ENCODE results near the gene RGMA. TPM values are rescaled to one million over a fixed set of nuclear protein-coding genes. Genes with fewer than 3 reads are reported as not detected.

The RGMA gene
- total RNA-seq, 1 experiment from 2014 or later = 1.3 TPM

DNA sequence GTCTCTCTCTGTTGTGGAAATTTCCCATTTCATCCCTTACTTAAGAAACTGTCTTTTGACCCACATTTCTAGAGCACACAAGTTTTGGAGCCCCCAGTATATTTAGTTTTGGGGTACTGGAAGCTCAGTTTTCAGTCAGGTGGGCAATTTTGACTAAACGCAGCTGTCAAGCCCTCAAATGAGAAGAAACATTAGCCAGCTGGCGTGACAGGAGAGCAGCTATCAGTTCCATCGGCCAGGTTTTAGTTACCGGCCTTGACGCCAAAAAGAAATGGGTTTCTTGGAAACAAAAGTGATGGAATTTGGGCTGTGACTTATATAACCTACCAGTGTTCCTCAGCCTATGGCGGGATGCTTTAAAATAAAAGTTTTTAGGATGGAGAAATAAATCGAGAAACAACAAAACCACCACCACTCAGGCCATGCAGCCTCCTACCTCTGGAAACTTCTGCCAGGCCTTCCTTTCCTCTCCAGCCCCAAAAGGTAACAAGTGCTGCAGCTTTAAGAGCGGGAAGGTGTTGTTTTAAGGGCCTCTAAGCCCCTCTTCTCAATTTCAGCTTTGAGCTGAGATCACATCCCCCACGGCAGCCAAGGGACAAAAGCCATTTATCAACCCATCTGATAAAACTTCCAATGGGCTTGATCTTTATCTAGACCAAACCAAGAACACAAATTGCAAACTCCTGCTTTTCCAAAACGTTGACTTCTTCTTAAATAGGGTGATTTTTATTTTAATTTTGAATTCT lies 18.3 kb downstream of the RGMA start:
- no peak overlapping the region for H3K27ac ChIP-seq (ENCODE audit: low read length)
- no TSS peak for BruUV-seq (replicated peaks)

DNA sequence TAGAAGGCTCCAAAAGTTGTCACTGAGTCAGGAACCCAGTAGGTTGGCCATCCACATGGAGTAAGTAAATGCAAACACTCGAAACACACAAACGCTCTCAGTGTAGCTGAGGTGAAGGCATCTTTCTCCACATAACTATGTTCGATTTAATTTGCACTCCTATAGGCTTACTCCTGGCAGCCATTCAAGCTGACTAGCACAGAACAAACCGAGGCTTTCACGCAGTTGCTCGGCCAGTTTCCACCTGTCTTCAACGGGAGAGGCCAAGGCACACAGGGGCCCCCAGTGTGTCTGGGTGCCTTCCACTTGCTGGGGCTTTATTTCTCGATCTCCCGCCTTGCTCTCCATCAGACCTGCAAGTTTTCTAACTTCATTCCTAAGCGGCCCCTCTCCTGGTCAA lies 18.9 kb downstream of the RGMA start:
- no peak overlapping the region for H3K4me3 ChIP-seq (ENCODE audit: low read length)
- no TSS peak for BruUV-seq (replicated peaks)
- H3K27me3 ChIP-seq (ENCODE audit: low read length) = peaks cover 35% of the 10 kb centered on the region
- DNase-seq (peak; percentile 30), ATAC-seq (no peak)
- H4K20me1 ChIP-seq (ENCODE audit: low read length) = no peaks in the 10 kb centered on the region
- no peak overlapping the region for H3K27ac ChIP-seq (ENCODE audit: low read length)
- no peaks in the 10 kb centered on the region for H3K9me3 ChIP-seq (ENCODE audit: low read length)
- intact Hi-C loops (cut with micrococcal nuclease) = no loop called here
- no peaks in the 10 kb centered on the region for H3F3A ChIP-seq (ENCODE audit: low read length, unreplicated experiment)
- no peaks in the 10 kb centered on the region for H3K79me2 ChIP-seq (ENCODE audit: low read length)
- no peaks in the 10 kb centered on the region for H3K36me3 ChIP-seq (ENCODE audit: low read depth, low read length)
- no peak overlapping the region for H3K9ac ChIP-seq (ENCODE audit: low read length)
- ChIA-PET CTCF (no interaction called here), POLR2A (ENCODE audit: unreplicated experiment) (no interaction called here)
- H3K4me2 ChIP-seq (ENCODE audit: low read length) = no peak overlapping the region
- H2AFZ ChIP-seq (ENCODE audit: low read length) = no peak overlapping the region
- TF ChIP-seq, protein P1, sequence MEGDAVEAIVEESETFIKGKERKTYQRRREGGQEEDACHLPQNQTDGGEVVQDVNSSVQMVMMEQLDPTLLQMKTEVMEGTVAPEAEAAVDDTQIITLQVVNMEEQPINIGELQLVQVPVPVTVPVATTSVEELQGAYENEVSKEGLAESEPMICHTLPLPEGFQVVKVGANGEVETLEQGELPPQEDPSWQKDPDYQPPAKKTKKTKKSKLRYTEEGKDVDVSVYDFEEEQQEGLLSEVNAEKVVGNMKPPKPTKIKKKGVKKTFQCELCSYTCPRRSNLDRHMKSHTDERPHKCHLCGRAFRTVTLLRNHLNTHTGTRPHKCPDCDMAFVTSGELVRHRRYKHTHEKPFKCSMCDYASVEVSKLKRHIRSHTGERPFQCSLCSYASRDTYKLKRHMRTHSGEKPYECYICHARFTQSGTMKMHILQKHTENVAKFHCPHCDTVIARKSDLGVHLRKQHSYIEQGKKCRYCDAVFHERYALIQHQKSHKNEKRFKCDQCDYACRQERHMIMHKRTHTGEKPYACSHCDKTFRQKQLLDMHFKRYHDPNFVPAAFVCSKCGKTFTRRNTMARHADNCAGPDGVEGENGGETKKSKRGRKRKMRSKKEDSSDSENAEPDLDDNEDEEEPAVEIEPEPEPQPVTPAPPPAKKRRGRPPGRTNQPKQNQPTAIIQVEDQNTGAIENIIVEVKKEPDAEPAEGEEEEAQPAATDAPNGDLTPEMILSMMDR (conservative IDR thresholded peaks at IDR 0.05; ENCODE audit: low read depth, low read length) = no peak
- TF ChIP-seq EZH2 (IDR thresholded peaks at IDR 0.05; ENCODE audit: low read length, unreplicated experiment) = no peak
- TF ChIP-seq EZH2phosphoT487 (IDR thresholded peaks at IDR 0.05; ENCODE audit: borderline replicate concordance, low read length) = no peak
- H3K9me2 ChIP-seq (replicated peaks; ENCODE audit: low read length) = no peaks in the 10 kb centered on the region
- peaks cover 15% of the 10 kb centered on the region; the same call in 1 of the 2 replicates for H3K4me1 ChIP-seq (ENCODE audit: insufficient read depth, low read length)

More for the DNA sequence above, 18.3 kb downstream of the RGMA start:
- CTCF ChIA-PET = no interaction called here
- H2AFZ ChIP-seq (ENCODE audit: low read length) = no peak overlapping the region
- no peaks in the 10 kb centered on the region for H3F3A ChIP-seq (ENCODE audit: low read length, unreplicated experiment)
- no peak overlapping the region for H3K9ac ChIP-seq (ENCODE audit: low read length)
- no peak overlapping the region for H3K4me2 ChIP-seq (ENCODE audit: low read length)
- H3K27me3 ChIP-seq (ENCODE audit: low read length) = peaks cover 40% of the 10 kb centered on the region
- peaks cover 15% of the 10 kb centered on the region; the same call in 1 of the 2 replicates for H3K4me1 ChIP-seq (ENCODE audit: insufficient read depth, low read length)
- H3K79me2 ChIP-seq (ENCODE audit: low read length) = no peaks in the 10 kb centered on the region
- no peaks in the 10 kb centered on the region for H3K9me3 ChIP-seq (ENCODE audit: low read length)
- H4K20me1 ChIP-seq (ENCODE audit: low read length) = no peaks in the 10 kb centered on the region
- DNase-seq (no peak), ATAC-seq (no peak)
- POLR2A ChIA-PET (ENCODE audit: unreplicated experiment) = no interaction called here
- intact Hi-C loops (cut with micrococcal nuclease) = no loop called here
- TF ChIP-seq EZH2phosphoT487 (IDR thresholded peaks at IDR 0.05; ENCODE audit: borderline replicate concordance, low read length) = no peak
- TF ChIP-seq, protein P1 (conservative IDR thresholded peaks at IDR 0.05; ENCODE audit: low read depth, low read length) = no peak
- TF ChIP-seq EZH2 (IDR thresholded peaks at IDR 0.05; ENCODE audit: low read length, unreplicated experiment) = no peak
- no peaks in the 10 kb centered on the region for H3K36me3 ChIP-seq (ENCODE audit: low read depth, low read length)
- H3K9me2 ChIP-seq (replicated peaks; ENCODE audit: low read length) = no peaks in the 10 kb centered on the region
- H3K4me3 ChIP-seq (ENCODE audit: low read length) = no peak overlapping the region

DNA sequence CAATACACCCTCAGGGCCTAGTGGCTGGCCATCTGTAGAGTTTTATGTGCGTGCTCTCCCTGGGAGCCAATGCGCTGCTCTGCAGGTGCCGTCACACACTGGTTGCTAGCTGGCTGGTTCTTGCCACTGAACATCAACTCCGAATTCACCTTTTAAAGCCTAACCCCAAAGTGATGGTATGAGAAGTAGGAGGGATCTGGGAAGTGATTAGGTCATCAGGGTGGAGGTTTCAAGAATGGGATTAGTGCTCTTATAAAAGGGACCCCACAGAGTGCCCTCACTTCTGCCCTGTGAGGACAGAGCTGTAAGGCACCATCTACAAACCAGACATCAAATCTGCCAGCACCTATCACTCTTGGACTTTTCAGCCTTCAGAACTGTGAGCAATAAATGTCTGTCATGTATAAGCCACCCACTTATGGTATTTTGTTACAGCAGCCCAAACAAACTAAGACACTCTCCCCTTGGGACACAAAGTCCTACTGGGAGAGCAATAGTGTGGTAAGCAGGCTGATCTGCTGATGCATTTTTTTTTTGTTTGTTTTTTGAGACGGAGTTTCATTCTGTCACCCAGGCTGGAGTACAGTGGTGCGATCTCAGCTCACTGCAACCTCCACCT lies 20.3 kb downstream of the RGMA start:
- DNase-seq (no peak), ATAC-seq (no peak)
- no peaks in the 10 kb centered on the region for H4K20me1 ChIP-seq (ENCODE audit: low read length)
- H3K27ac ChIP-seq (ENCODE audit: low read length) = no peak overlapping the region
- TF ChIP-seq EZH2phosphoT487 (IDR thresholded peaks at IDR 0.05; ENCODE audit: borderline replicate concordance, low read length) (no peak), EZH2 (IDR thresholded peaks at IDR 0.05; ENCODE audit: low read length, unreplicated experiment) (no peak)
- TF ChIP-seq, protein P1 (conservative IDR thresholded peaks at IDR 0.05; ENCODE audit: low read depth, low read length) = no peak
- H3K4me3 ChIP-seq (ENCODE audit: low read length) = no peak overlapping the region
- peaks cover 23% of the 10 kb centered on the region for H3K4me1 ChIP-seq (ENCODE audit: insufficient read depth, low read length)
- no peak overlapping the region for H3K9ac ChIP-seq (ENCODE audit: low read length)
- H3K9me2 ChIP-seq (replicated peaks; ENCODE audit: low read length) = no peaks in the 10 kb centered on the region
- BruUV-seq (replicated peaks) = no TSS peak
- H3K4me2 ChIP-seq (ENCODE audit: low read length) = no peak overlapping the region
- H3K27me3 ChIP-seq (ENCODE audit: low read length) = peaks cover 23% of the 10 kb centered on the region
- intact Hi-C loops (cut with micrococcal nuclease) = no loop called here
- ChIA-PET POLR2A (ENCODE audit: unreplicated experiment) (no interaction called here), CTCF (no interaction called here)
- no peaks in the 10 kb centered on the region for H3K36me3 ChIP-seq (ENCODE audit: low read depth, low read length)
- no peaks in the 10 kb centered on the region for H3F3A ChIP-seq (ENCODE audit: low read length, unreplicated experiment)
- H2AFZ ChIP-seq (ENCODE audit: low read length) = no peak overlapping the region
- H3K79me2 ChIP-seq (ENCODE audit: low read length) = no peaks in the 10 kb centered on the region
- no peaks in the 10 kb centered on the region for H3K9me3 ChIP-seq (ENCODE audit: low read length)

Data from PC-3 (cell line).